Breast epithelium (tissue), 4 donors: ENCODE results near the gene LYPD3. TPM values are rescaled to one million over a fixed set of nuclear protein-coding genes. Genes with fewer than 3 reads are reported as not detected.

Experiments used
- DNase-seq, 2 donors: peaks; one replicate each; pipeline ENCODE4 v3.0.0-alpha.2; 2019; ENCODE audit warnings: low spot score in 2 of 2
- H3K27ac ChIP-seq, 2 donors: fragments of 200-600 bp; sonication (generic) in 1 of 2; one replicate each; pipeline ENCODE4 v1.5.1; 2016 to 2019; ENCODE audit warnings: mild to moderate bottlenecking in 1 of 2
- H3K27me3 ChIP-seq, 2 donors: fragments of 200-600 bp; sonication (generic) in 1 of 2; one replicate each; pipeline versions ENCODE4 v1.5.1 to v1.6.0; 2017 to 2019; ENCODE audit warnings: control low read depth in 1 of 2, mild to moderate bottlenecking in 1 of 2
- H3K36me3 ChIP-seq: fragments of 200-600 bp; one replicate; pipeline ENCODE4 v1.5.1; 2019
- H3K4me1 ChIP-seq, 2 donors: fragments of 200-600 bp; sonication (generic); one replicate each; pipeline ENCODE4 v1.5.1; 2016 to 2019; ENCODE audit warnings: control low read depth in 1 of 2
- H3K4me3 ChIP-seq, 3 donors: fragments of 200-600 bp; sonication (generic); 1 replicate in 2 of 3; 2 replicates in 1 of 3; pipeline ENCODE4 v1.5.1; 2016 to 2019; ENCODE audit warnings: mild to moderate bottlenecking in 3 of 3, moderate library complexity in 2 of 3
- H3K9me3 ChIP-seq, 2 donors: fragments of 200-600 bp; sonication (generic) in 1 of 2; one replicate each; pipeline ENCODE4 v1.5.1; 2016 to 2019; ENCODE audit warnings: control low read depth in 1 of 2
- POLR2A ChIP-seq: fragments of 450-650 bp; IDR thresholded peaks from one replicate; pipeline ENCODE4 v1.6.1; 2016; ENCODE audit warnings: antibody characterized with exemption, mild to moderate bottlenecking, moderate library complexity
- POLR2AphosphoS5 ChIP-seq, 3 donors: sonication (generic); formaldehyde crosslinking; IDR thresholded peaks; one replicate each; pipeline ENCODE4 v1.6.1; 2017; ENCODE audit warnings: antibody characterized with exemption in 3 of 3
- intact Hi-C: fragments of 100-400 bp; cut with DNase I; formaldehyde crosslinking; loops from one replicate; pipeline ENCODE4 v1.15.1; 2023; ENCODE audit warnings: low total_unique reads
- total RNA-seq, 3 donors: library from RNA; depleted of rRNA; stranded (reverse); fragments of >200 nt; gene quantifications; one replicate each; pipeline ENCODE4 v1.1.0, GENCODE V29; 2016
- TF ChIP-seq, protein P1 (sequence below), 3 donors: fragments of 450-650 bp; IDR thresholded peaks; one replicate each; pipeline ENCODE4 v1.5.1; 2016 to 2017; ENCODE audit warnings: antibody characterized with exemption in 3 of 3, mild to moderate bottlenecking in 3 of 3, moderate library complexity in 3 of 3

LYPD3 gene
- total RNA-seq, 3 donors from 2014 or later: 5.2 to 17.6 TPM; not detected in 1

- H3K9me3 ChIP-seq: no peaks in the 10 kb centered on the region
- TF ChIP-seq, protein P1, sequence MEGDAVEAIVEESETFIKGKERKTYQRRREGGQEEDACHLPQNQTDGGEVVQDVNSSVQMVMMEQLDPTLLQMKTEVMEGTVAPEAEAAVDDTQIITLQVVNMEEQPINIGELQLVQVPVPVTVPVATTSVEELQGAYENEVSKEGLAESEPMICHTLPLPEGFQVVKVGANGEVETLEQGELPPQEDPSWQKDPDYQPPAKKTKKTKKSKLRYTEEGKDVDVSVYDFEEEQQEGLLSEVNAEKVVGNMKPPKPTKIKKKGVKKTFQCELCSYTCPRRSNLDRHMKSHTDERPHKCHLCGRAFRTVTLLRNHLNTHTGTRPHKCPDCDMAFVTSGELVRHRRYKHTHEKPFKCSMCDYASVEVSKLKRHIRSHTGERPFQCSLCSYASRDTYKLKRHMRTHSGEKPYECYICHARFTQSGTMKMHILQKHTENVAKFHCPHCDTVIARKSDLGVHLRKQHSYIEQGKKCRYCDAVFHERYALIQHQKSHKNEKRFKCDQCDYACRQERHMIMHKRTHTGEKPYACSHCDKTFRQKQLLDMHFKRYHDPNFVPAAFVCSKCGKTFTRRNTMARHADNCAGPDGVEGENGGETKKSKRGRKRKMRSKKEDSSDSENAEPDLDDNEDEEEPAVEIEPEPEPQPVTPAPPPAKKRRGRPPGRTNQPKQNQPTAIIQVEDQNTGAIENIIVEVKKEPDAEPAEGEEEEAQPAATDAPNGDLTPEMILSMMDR (IDR thresholded peaks at IDR 0.05): no peak
- TF ChIP-seq POLR2AphosphoS5 (IDR thresholded peaks at IDR 0.05) (no peak), POLR2A (no peak)
- H3K27me3 ChIP-seq: no peaks in the 10 kb centered on the region
- peaks cover 0 to 3% of the 10 kb centered on the region in 2 donors for H3K4me1 ChIP-seq
- no peak overlapping the region for H3K4me3 ChIP-seq
- no peak overlapping the region for H3K27ac ChIP-seq
- intact Hi-C loops: no loop called here
- no peak for DNase-seq
- H3K36me3 ChIP-seq: no peaks in the 10 kb centered on the region
These were observed 37.1 kb upstream of the LYPD3 start for GRCh38 chr19:43502419-43502976.

GRCh38 chr19:43501661-43502418, 36.4 kb upstream of the LYPD3 start:
- Histone ChIP-seq H3K27ac (no peak overlapping the region), H3K36me3 (no peaks in the 10 kb centered on the region), H3K4me3 (no peak overlapping the region), H3K4me1 (peaks cover 0 to 3% of the 10 kb centered on the region in 2 donors), H3K27me3 (no peaks in the 10 kb centered on the region), H3K9me3 (no peaks in the 10 kb centered on the region)
- TF ChIP-seq POLR2A (no peak), POLR2AphosphoS5 (IDR thresholded peaks at IDR 0.05) (no peak)
- TF ChIP-seq, protein P1 (IDR thresholded peaks at IDR 0.05): no peak
- intact Hi-C loops: no loop called here
- DNase-seq: no peak

DNA sequence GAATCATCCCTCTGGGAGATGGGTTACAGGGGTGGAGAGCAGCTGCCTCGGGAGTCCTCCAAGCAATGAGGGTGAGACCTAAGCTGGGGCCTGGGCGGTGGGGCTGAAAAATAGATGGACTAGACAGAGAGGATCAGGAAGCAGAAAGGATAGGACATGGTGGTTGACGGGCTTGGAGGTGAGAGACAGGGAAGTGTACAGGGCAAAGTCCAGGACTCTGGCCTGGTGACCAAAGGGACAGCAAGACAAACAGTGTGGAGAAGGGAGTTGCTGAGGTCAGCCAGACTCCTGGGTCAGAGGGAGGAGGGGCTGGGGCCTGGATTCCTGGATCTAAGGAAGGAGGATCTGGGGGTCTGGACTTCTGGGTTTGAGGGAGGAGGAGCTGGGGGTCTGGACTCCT, 33.6 kb upstream of the LYPD3 start:
- Histone ChIP-seq H3K27me3 (no peaks in the 10 kb centered on the region), H3K9me3 (no peaks in the 10 kb centered on the region), H3K4me3 (no peak overlapping the region), H3K4me1 (no peaks in the 10 kb centered on the region), H3K27ac (no peak overlapping the region), H3K36me3 (no peaks in the 10 kb centered on the region)
- TF ChIP-seq, protein P1 (IDR thresholded peaks at IDR 0.05): no peak
- TF ChIP-seq POLR2A (no peak), POLR2AphosphoS5 (IDR thresholded peaks at IDR 0.05) (no peak)
- DNase-seq: no peak
- intact Hi-C loops: no loop called here

- TF ChIP-seq, protein P1 (IDR thresholded peaks at IDR 0.05): no peak
- TF ChIP-seq POLR2AphosphoS5 (IDR thresholded peaks at IDR 0.05) (no peak), POLR2A (no peak)
- intact Hi-C loops: no loop called here
- no peaks in the 10 kb centered on the region for H3K9me3 ChIP-seq
- no peaks in the 10 kb centered on the region for H3K36me3 ChIP-seq
- H3K27me3 ChIP-seq: no peaks in the 10 kb centered on the region
- no peak overlapping the region for H3K4me3 ChIP-seq
- H3K27ac ChIP-seq: no peak overlapping the region
- H3K4me1 ChIP-seq: no peaks in the 10 kb centered on the region
- DNase-seq: no peak
These were observed 32.9 kb upstream of the LYPD3 start for GRCh38 chr19:43498233-43498842.

GRCh38 chr19:43496960-43497359, 31.6 kb upstream of the LYPD3 start:
- H3K27ac ChIP-seq: no peak overlapping the region
- no peaks in the 10 kb centered on the region for H3K4me1 ChIP-seq
- DNase-seq: no peak
- TF ChIP-seq, protein P1 (IDR thresholded peaks at IDR 0.05): no peak
- TF ChIP-seq POLR2A (no peak), POLR2AphosphoS5 (IDR thresholded peaks at IDR 0.05) (no peak)
- H3K4me3 ChIP-seq: no peak overlapping the region
- intact Hi-C loops: no loop called here
- no peaks in the 10 kb centered on the region for H3K27me3 ChIP-seq
- no peaks in the 10 kb centered on the region for H3K36me3 ChIP-seq
- H3K9me3 ChIP-seq: no peaks in the 10 kb centered on the region
